ENCODE results near the gene UMODL1.

UMODL1 gene

GRCh38 chr21:42041246-42041645 lies 29.9 kb upstream of the UMODL1 start:
- TF ChIP-seq POLR2AphosphoS5 (IDR thresholded peaks at IDR 0.05; ENCODE audit: borderline replicate concordance, low read depth, low read length) (no peak), FOXP2 (optimal IDR thresholded peaks at IDR 0.05; ENCODE audit: control extremely low read depth, extremely low read length, insufficient read depth) (no peak), EZH2 (IDR thresholded peaks at IDR 0.05) (no peak)
- no peak for DNase-seq (ENCODE audit: low read depth, low spot score)
- no peak overlapping the region for H3K27ac ChIP-seq

DNA sequence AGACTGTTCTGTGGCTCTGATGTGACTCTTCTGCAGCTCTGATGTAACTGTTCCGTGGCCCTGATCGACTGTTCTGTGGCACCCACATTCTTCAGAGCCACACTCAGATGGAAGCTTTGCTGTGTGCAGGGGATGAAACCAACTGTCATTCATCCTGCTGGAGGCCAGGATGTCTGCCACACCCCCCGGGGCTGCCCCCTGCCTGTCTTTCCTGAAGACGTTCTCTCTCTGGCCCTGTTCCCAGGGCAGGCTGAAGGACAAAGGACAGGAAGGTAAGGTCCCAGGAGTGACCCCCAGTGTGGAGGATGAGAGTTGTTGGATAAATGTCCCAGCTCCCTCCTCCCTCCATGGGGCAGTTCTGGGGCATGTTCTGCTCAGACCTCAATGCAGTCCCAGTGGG lies 29.4 kb upstream of the UMODL1 start:
- DNase-seq (ENCODE audit: low read depth, low spot score): no peak
- no peak overlapping the region for H3K9ac ChIP-seq (ENCODE audit: insufficient read length)
- H3K4me3 ChIP-seq: no peak overlapping the region
- no peaks in the 10 kb centered on the region for H3K36me3 ChIP-seq (ENCODE audit: insufficient read depth, low read length)
- no peaks in the 10 kb centered on the region for H3K9me3 ChIP-seq (ENCODE audit: low read depth, low read length)
- no peak overlapping the region for H3K27ac ChIP-seq
- no peak for TF ChIP-seq POLR2AphosphoS5 (IDR thresholded peaks at IDR 0.05; ENCODE audit: borderline replicate concordance, low read depth, low read length)
- no peak for TF ChIP-seq FOXP2 (optimal IDR thresholded peaks at IDR 0.05; ENCODE audit: control extremely low read depth, extremely low read length, insufficient read depth)
- no peak for TF ChIP-seq EZH2 (IDR thresholded peaks at IDR 0.05)

More at GRCh38 chr21:42041246-42041645, 29.9 kb upstream of the UMODL1 start:
- Histone ChIP-seq H3K36me3 (ENCODE audit: insufficient read depth, low read length) (no peaks in the 10 kb centered on the region), H3K4me3 (no peak overlapping the region), H3K9ac (ENCODE audit: insufficient read length) (no peak overlapping the region), H3K9me3 (ENCODE audit: low read depth, low read length) (no peaks in the 10 kb centered on the region)

- Histone ChIP-seq H3K9me3 (ENCODE audit: low read depth, low read length) (no peaks in the 10 kb centered on the region), H3K4me3 (no peak overlapping the region), H3K27ac (no peak overlapping the region), H3K36me3 (ENCODE audit: insufficient read depth, low read length) (no peaks in the 10 kb centered on the region), H3K9ac (ENCODE audit: insufficient read length) (no peak overlapping the region)
- DNase-seq (ENCODE audit: low read depth, low spot score): no peak
- TF ChIP-seq EZH2 (IDR thresholded peaks at IDR 0.05): no peak
- no peak for TF ChIP-seq POLR2AphosphoS5 (IDR thresholded peaks at IDR 0.05; ENCODE audit: borderline replicate concordance, low read depth, low read length)
- no peak for TF ChIP-seq FOXP2 (optimal IDR thresholded peaks at IDR 0.05; ENCODE audit: control extremely low read depth, extremely low read length, insufficient read depth)
Observed at GRCh38 chr21:42042651-42043050, 28.5 kb upstream of the UMODL1 start.

DNA sequence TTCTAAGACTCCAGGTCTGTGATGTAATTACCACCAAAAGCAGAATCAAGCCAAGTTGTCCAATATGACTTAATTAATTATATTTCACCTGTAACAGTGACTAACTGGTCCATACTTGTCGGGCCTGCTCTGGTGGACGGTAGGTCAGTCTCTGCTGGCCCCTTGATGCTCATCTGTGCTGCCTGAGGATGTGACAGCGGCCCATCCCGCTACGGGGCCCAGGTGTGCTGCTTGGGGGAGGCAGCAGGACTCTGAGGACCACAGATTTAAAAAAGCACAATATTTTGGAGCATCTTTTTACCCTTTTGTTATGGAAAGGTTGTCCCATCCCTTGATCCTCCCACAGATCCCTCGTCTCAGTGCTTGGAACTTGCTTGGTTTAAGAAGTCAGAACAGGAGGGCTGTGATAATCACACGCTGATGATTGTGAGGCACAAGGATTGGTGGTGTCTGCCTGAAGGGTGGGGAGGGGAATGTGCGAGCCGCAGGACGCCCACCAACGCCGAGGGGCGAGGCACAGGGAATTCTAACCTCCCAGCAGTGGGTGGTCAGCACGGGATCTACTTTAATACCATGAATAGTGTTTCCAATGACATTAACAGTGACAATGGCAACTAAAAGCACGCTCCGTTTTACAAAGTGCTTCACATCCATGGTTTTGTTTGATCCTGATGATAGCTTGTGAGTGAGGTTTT lies 27.8 kb upstream of the UMODL1 start:
- H3K36me3 ChIP-seq (ENCODE audit: insufficient read depth, low read length): no peaks in the 10 kb centered on the region
- no peak for DNase-seq (ENCODE audit: low read depth, low spot score)
- TF ChIP-seq EZH2 (IDR thresholded peaks at IDR 0.05) (no peak), FOXP2 (optimal IDR thresholded peaks at IDR 0.05; ENCODE audit: control extremely low read depth, extremely low read length, insufficient read depth) (no peak), POLR2AphosphoS5 (IDR thresholded peaks at IDR 0.05; ENCODE audit: borderline replicate concordance, low read depth, low read length) (no peak)
- no peak overlapping the region for H3K27ac ChIP-seq
- H3K9ac ChIP-seq (ENCODE audit: insufficient read length): no peak overlapping the region
- H3K9me3 ChIP-seq (ENCODE audit: low read depth, low read length): no peaks in the 10 kb centered on the region
- H3K4me3 ChIP-seq: no peak overlapping the region

- Histone ChIP-seq H3K36me3 (ENCODE audit: insufficient read depth, low read length) (no peaks in the 10 kb centered on the region), H3K9me3 (ENCODE audit: low read depth, low read length) (no peaks in the 10 kb centered on the region), H3K4me3 (no peak overlapping the region), H3K27ac (no peak overlapping the region), H3K9ac (ENCODE audit: insufficient read length) (no peak overlapping the region)
- no peak for DNase-seq (ENCODE audit: low read depth, low spot score)
- TF ChIP-seq POLR2AphosphoS5 (IDR thresholded peaks at IDR 0.05; ENCODE audit: borderline replicate concordance, low read depth, low read length): no peak
- no peak for TF ChIP-seq FOXP2 (optimal IDR thresholded peaks at IDR 0.05; ENCODE audit: control extremely low read depth, extremely low read length, insufficient read depth)
- no peak for TF ChIP-seq EZH2 (IDR thresholded peaks at IDR 0.05)
Observed at GRCh38 chr21:42043961-42044360, 27.2 kb upstream of the UMODL1 start.

DNA sequence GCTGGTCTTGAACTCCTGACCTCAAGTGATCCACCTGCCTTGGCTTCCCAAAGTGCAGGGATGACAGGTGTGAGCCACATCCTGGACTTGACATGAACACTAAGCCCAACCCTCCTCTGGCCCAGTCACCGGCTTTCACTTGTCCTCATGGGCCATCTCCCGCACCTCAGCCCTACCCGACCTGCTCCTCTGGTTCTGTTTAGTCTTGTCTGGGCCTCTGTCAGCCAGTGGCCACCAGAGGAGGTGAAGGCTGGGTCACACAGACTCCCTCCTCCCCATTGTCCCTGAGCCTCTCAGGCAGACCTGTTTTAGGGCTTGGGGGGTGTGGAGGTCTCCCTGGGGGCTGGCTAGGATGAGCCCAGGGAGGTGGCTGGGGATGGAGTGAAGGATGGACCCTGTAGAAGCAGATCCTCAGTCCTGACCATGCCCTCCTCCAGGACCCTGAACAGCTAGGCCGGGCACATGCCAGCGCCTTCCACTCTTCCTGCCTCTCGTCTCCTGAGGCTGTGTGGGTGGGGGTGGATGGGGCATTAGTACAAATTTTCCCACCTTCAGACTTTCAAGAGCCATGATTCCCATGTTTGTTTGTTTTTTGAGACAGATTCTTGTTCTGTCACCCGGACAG lies 26.1 kb upstream of the UMODL1 start:
- H3K4me3 ChIP-seq: no peak overlapping the region
- H3K27ac ChIP-seq: no peak overlapping the region
- no peak overlapping the region for H3K9ac ChIP-seq (ENCODE audit: insufficient read length)
- no peak for TF ChIP-seq EZH2 (IDR thresholded peaks at IDR 0.05)
- TF ChIP-seq FOXP2 (optimal IDR thresholded peaks at IDR 0.05; ENCODE audit: control extremely low read depth, extremely low read length, insufficient read depth): no peak
- no peak for TF ChIP-seq POLR2AphosphoS5 (IDR thresholded peaks at IDR 0.05; ENCODE audit: borderline replicate concordance, low read depth, low read length)
- H3K36me3 ChIP-seq (ENCODE audit: insufficient read depth, low read length): no peaks in the 10 kb centered on the region
- no peak for DNase-seq (ENCODE audit: low read depth, low spot score)
- no peaks in the 10 kb centered on the region for H3K9me3 ChIP-seq (ENCODE audit: low read depth, low read length)

DNA sequence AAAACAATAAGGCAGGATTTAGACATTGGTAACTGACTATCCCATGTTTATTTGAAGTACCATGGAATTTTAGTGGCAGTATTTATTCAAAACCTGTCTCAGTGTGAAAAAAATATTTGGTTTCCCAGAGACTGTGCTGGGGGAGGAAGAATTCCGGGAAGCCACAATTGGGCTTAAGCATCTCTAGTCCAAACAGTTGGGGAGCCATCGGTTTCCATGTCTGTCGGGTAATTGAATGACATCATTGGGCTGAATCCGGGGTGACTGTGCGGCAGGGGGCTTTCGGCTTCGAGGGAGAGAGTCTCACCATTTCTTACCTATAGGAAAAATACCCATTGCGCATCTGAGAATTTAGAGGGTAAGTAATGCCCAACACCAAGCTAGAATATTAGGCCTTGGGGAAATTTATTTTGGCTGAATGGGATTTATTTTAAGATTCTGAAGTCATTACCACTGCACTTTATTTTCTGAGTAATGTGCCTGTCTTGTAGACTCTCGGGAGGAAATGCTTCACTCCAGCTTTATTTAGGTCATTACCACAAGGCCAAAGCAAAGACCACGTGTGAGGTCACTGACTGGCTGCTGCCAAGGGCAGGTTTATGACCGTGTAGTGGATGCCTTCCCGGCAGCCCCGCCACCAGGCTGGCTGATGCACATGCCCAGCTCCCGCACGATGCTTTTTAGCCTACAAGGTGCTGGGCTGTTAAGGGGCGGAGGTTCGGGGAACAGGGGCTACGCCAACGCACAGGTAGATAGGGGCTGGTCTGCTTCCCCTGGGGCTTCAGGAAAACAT lies 23.1 kb upstream of the UMODL1 start:
- H3K27ac ChIP-seq: no peak overlapping the region
- DNase-seq (ENCODE audit: low read depth, low spot score): no peak
- H3K9me3 ChIP-seq (ENCODE audit: low read depth, low read length): no peaks in the 10 kb centered on the region
- H3K36me3 ChIP-seq (ENCODE audit: insufficient read depth, low read length): no peaks in the 10 kb centered on the region
- H3K4me3 ChIP-seq: no peak overlapping the region
- H3K9ac ChIP-seq (ENCODE audit: insufficient read length): no peak overlapping the region
- TF ChIP-seq FOXP2 (optimal IDR thresholded peaks at IDR 0.05; ENCODE audit: control extremely low read depth, extremely low read length, insufficient read depth) (no peak), POLR2AphosphoS5 (IDR thresholded peaks at IDR 0.05; ENCODE audit: borderline replicate concordance, low read depth, low read length) (no peak), EZH2 (IDR thresholded peaks at IDR 0.05) (no peak)

DNA sequence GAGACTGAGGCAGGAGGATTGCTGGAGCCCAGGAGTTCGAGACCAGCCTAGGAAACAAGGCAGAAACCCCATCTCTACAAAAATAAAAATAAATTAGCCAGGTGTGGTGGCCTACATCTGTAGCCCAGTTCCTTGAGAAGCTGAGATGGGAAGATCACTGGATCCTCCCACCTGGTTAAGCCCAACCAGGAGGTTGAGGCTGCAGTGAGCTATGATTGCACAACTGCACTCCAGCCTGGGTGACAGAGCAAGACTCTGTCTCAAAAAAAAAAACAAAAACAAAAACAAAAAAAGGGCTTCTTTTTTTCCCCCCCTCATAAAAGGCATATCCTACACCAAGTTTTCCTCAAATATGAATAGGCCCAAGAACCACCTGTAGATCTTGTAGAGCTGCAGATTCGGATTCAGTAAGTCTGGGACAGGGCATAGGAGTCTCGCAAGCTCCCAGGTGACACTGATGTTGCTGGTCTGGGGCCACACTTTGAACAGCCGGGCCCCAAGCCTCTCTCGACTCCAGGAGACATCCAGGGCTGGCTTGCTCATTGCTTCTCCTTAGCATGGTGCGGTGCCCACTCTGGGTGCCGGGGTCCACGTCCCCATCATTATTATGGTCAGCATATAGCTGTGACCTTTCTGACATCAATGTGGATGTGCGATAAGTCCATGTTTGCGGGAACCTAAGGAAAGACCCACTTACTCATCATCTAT lies 22.1 kb upstream of the UMODL1 start:
- TF ChIP-seq POLR2AphosphoS5 (IDR thresholded peaks at IDR 0.05; ENCODE audit: borderline replicate concordance, low read depth, low read length): no peak
- TF ChIP-seq EZH2 (IDR thresholded peaks at IDR 0.05): no peak
- TF ChIP-seq FOXP2 (optimal IDR thresholded peaks at IDR 0.05; ENCODE audit: control extremely low read depth, extremely low read length, insufficient read depth): no peak
- H3K4me3 ChIP-seq: no peak overlapping the region
- H3K36me3 ChIP-seq (ENCODE audit: insufficient read depth, low read length): no peaks in the 10 kb centered on the region
- no peak overlapping the region for H3K27ac ChIP-seq
- DNase-seq (ENCODE audit: low read depth, low spot score): no peak
- no peak overlapping the region for H3K9ac ChIP-seq (ENCODE audit: insufficient read length)
- H3K9me3 ChIP-seq (ENCODE audit: low read depth, low read length): no peaks in the 10 kb centered on the region
